ENCODE data around the gene LAMA3. TPM values are rescaled to one million over a fixed set of nuclear protein-coding genes. Genes with fewer than 3 reads are reported as not detected.

Gene LAMA3
- total and polyA plus RNA-seq, 2 donors (not counting 3 experiments of a cell fraction or from before 2014, with no cell fraction given) = 2.6 to 12.3 TPM

DNA sequence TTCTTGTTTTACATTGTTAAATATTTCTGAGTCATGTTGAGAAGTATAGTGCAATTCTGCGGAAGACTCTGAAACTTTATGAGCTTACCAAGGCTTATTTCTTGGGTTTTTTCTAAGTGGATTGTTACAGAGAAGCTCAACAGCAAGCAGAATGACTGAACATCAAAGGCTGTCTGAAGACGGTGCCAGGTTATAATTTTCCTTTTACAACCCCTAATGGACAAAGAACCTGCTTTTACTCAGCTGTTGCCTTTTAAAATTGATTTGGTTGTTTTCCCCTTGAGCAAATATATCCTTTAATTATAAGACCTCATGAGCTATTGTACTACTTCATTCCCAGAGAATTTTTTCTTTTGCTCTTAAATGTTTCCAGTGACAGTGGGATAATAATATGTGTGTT is 41.6 kb downstream of the LAMA3 start:
- no TSS peak for BruUV-seq (replicated peaks)
- H3K4me3 ChIP-seq (replicated peaks in 1 of 3; ENCODE audit: insufficient read depth in 1 of 3, low read depth in 1 of 3, low read length in 3 of 3) = no peak overlapping the region
- H3K9ac ChIP-seq (replicated peaks; ENCODE audit: extremely low read depth, insufficient read depth, low read length) = no peak overlapping the region
- ChIA-PET POLR2A (no interaction called here), CTCF (interaction anchor here (0.7 to 1.7 kb wide), 3 partner anchors 11 to 28 kb away, joined by 3 to 5 read pairs (median 5); no protein-coding TSS in a partner anchor)
- H3K27me3 ChIP-seq (ENCODE audit: control insufficient read depth in 2 of 2, insufficient read depth in 2 of 2, low read length in 2 of 2) = no peaks in the 10 kb centered on the region
- DNase-seq (ENCODE audit: low read depth, low spot score) = no peak
- no peaks in the 10 kb centered on the region for H3K79me2 ChIP-seq (ENCODE audit: control insufficient read depth, insufficient read depth, low read length)
- H3K4me2 ChIP-seq (ENCODE audit: insufficient read depth, low read length) = no peak overlapping the region
- dilution Hi-C loops (cut with MboI; ENCODE audit: extremely low pct_ligation_motif_present, low sequenced_read_pairs) = no loop called here
- TF ChIP-seq EZH2 (IDR thresholded peaks at IDR 0.05; ENCODE audit: borderline replicate concordance, low read depth, low read length, severe bottlenecking) (no peak), GATA2 (IDR thresholded peaks at IDR 0.05; ENCODE audit: insufficient read depth, insufficient read length, low read depth, low read length) (no peak), POLR2A (IDR thresholded peaks at IDR 0.05; ENCODE audit: low read depth, low read length) (no peak), MYC (IDR thresholded peaks at IDR 0.05; ENCODE audit: low read depth, low read length) (no peak)
- H3K4me1 ChIP-seq (ENCODE audit: control insufficient read depth, extremely low read depth, insufficient read depth, low read length) = no peaks in the 10 kb centered on the region
- H3K27ac ChIP-seq (ENCODE audit: insufficient read depth, low read depth, low read length) = no peak overlapping the region
- intact Hi-C loops (cut with micrococcal nuclease) = no loop called here
- H3K36me3 ChIP-seq (ENCODE audit: control insufficient read depth in 2 of 2, extremely low read depth in 1 of 2, insufficient read depth in 2 of 2, low read length in 2 of 2) = no peaks in the 10 kb centered on the region
- H2AFZ ChIP-seq (ENCODE audit: low read depth, low read length) = no peak overlapping the region
- no peaks in the 10 kb centered on the region for H3K9me1 ChIP-seq (replicated peaks; ENCODE audit: control insufficient read depth, extremely low read depth, insufficient read depth, low read length)
- no peaks in the 10 kb centered on the region for H3K9me3 ChIP-seq (replicated peaks; ENCODE audit: control insufficient read depth, insufficient read depth, low read length)
- FAIRE-seq = no peak
- no peaks in the 10 kb centered on the region for H4K20me1 ChIP-seq (replicated peaks; ENCODE audit: control insufficient read depth, extremely low read depth, insufficient read depth, low read length)

DNA sequence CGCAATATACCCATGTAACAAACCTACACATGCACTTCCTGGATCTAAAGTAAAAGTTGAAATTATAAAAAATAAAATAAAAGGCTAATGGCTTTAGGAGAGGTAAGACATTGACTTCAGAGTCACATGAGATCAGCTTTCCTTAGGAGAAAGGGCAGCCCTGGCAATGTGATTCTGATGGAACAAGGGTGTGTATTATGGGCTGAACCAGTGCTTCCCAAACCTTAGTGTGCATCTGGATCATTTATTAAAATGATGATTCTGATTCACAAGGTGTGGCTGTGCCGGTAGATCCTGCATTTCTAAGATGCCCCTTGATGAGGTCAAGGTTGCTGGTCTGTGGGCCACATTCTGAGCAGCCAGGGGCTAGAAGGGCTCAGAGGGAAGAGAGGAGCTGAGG is 42.6 kb downstream of the LAMA3 start:
- TF ChIP-seq POLR2A (IDR thresholded peaks at IDR 0.05; ENCODE audit: low read depth, low read length) (no peak), FOS (IDR thresholded peaks at IDR 0.05; ENCODE audit: borderline replicate concordance, insufficient read depth, low read length) (no peak), POLR2AphosphoS5 (IDR thresholded peaks at IDR 0.05; ENCODE audit: insufficient read depth, low read depth, low read length) (no peak), MAX (IDR thresholded peaks at IDR 0.05; ENCODE audit: insufficient read depth, insufficient read length) (no peak), MYC (IDR thresholded peaks at IDR 0.05; ENCODE audit: low read depth, low read length) (no peak), GATA2 (IDR thresholded peaks at IDR 0.05; ENCODE audit: insufficient read depth, insufficient read length, low read depth, low read length) (no peak), EZH2 (IDR thresholded peaks at IDR 0.05; ENCODE audit: borderline replicate concordance, low read depth, low read length, severe bottlenecking) (no peak), JUN (IDR thresholded peaks at IDR 0.05; ENCODE audit: borderline replicate concordance, insufficient read depth, insufficient read length, low read depth) (no peak)
- TF ChIP-seq, protein P1, sequence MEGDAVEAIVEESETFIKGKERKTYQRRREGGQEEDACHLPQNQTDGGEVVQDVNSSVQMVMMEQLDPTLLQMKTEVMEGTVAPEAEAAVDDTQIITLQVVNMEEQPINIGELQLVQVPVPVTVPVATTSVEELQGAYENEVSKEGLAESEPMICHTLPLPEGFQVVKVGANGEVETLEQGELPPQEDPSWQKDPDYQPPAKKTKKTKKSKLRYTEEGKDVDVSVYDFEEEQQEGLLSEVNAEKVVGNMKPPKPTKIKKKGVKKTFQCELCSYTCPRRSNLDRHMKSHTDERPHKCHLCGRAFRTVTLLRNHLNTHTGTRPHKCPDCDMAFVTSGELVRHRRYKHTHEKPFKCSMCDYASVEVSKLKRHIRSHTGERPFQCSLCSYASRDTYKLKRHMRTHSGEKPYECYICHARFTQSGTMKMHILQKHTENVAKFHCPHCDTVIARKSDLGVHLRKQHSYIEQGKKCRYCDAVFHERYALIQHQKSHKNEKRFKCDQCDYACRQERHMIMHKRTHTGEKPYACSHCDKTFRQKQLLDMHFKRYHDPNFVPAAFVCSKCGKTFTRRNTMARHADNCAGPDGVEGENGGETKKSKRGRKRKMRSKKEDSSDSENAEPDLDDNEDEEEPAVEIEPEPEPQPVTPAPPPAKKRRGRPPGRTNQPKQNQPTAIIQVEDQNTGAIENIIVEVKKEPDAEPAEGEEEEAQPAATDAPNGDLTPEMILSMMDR (IDR thresholded peaks at IDR 0.05; ENCODE audit: extremely low read depth in 1 of 2, insufficient read depth in 1 of 2, low read depth in 1 of 2, low read length in 2 of 2) = no peak
- Histone ChIP-seq H3K4me1 (ENCODE audit: control insufficient read depth, extremely low read depth, insufficient read depth, low read length) (no peaks in the 10 kb centered on the region), H3K9me1 (replicated peaks; ENCODE audit: control insufficient read depth, extremely low read depth, insufficient read depth, low read length) (no peaks in the 10 kb centered on the region), H3K9me3 (replicated peaks; ENCODE audit: control insufficient read depth, insufficient read depth, low read length) (no peaks in the 10 kb centered on the region), H3K4me3 (replicated peaks in 1 of 3; ENCODE audit: insufficient read depth in 1 of 3, low read depth in 1 of 3, low read length in 3 of 3) (no peak overlapping the region), H3K79me2 (ENCODE audit: control insufficient read depth, insufficient read depth, low read length) (no peaks in the 10 kb centered on the region), H3K9ac (replicated peaks; ENCODE audit: extremely low read depth, insufficient read depth, low read length) (no peak overlapping the region), H3K27ac (ENCODE audit: insufficient read depth, low read depth, low read length) (no peak overlapping the region), H3K27me3 (ENCODE audit: control insufficient read depth in 2 of 2, insufficient read depth in 2 of 2, low read length in 2 of 2) (no peaks in the 10 kb centered on the region), H4K20me1 (replicated peaks; ENCODE audit: control insufficient read depth, extremely low read depth, insufficient read depth, low read length) (no peaks in the 10 kb centered on the region), H2AFZ (ENCODE audit: low read depth, low read length) (no peak overlapping the region), H3K4me2 (ENCODE audit: insufficient read depth, low read length) (no peak overlapping the region), H3K36me3 (ENCODE audit: control insufficient read depth in 2 of 2, extremely low read depth in 1 of 2, insufficient read depth in 2 of 2, low read length in 2 of 2) (no peaks in the 10 kb centered on the region)
- ChIA-PET POLR2A (no interaction called here), CTCF (interaction anchor here (1.7 kb wide), 1 partner anchor 29 kb away, joined by 5 read pairs; no protein-coding TSS in a partner anchor)
- intact Hi-C loops (cut with micrococcal nuclease) (no loop called here), dilution Hi-C loops (cut with MboI; ENCODE audit: extremely low pct_ligation_motif_present, low sequenced_read_pairs) (no loop called here)
- BruUV-seq (replicated peaks) = no TSS peak
- FAIRE-seq = no peak
- DNase-seq (ENCODE audit: low read depth, low spot score) = no peak

Data from endothelial cell of umbilical vein (primary cell).